HG02943 (cell line): Measurements from ENCODE around the gene PRKCE.

ENCODE experiments used
- ATAC-seq: cut with Tn5 transposase; IDR thresholded peaks from one replicate; pipeline ENCODE4 v1.9.1; 2021; ENCODE audit warnings: mild to moderate bottlenecking, low read depth, moderate library complexity; ENCODE audit not compliant: unreplicated experiment

Gene PRKCE

DNA sequence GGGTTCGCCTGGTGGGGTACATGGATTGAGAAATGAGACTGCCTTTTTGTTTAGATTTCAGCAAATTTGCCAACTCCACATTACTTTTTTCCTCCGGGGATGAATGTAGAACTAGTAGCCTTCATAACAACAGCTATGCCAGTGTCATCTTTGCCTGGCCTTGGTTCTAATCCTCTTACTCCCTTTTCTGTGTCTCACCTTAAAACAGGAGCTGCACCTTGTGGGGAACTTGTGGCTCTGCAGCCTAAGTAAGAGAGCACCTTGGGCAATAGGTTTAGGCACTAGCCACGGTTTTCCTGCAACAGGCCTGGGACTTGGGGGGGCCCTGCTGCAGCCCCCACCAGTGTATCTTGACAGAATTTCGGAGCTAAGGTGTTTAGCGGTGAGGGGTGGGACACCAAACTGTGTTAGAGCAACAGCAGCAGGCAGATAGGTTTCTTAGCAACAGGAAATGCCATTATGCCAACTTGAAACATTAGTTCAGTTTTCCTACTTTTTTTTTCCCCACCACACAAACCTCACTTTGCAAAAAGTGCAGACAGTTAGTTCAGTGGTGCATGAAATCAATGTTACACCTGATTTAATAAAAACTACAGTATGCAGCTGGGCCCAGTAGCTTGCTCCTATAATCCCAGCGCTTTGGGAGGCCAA, 173.7 kb downstream of the PRKCE start:
- no peak for ATAC-seq

DNA sequence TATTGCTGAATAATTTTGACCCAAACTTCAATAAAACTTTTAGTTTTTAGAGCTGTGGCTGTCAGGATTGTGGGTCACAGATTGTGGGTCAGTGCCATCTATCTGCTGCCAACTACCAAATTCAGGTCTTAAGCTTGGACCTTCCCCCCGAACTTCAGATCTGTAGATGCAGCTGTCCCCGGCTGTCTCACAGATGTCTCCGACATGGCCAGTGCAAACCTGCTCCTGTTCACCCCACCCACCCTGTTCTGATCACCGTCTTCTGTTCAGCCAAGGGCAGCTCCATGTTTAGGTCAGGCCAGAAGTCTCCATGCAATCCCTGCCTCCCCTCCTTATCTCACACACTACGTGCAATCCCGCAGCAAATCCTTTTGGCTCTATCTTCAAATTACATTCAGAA, 175.0 kb downstream of the PRKCE start:
- no peak for ATAC-seq

DNA sequence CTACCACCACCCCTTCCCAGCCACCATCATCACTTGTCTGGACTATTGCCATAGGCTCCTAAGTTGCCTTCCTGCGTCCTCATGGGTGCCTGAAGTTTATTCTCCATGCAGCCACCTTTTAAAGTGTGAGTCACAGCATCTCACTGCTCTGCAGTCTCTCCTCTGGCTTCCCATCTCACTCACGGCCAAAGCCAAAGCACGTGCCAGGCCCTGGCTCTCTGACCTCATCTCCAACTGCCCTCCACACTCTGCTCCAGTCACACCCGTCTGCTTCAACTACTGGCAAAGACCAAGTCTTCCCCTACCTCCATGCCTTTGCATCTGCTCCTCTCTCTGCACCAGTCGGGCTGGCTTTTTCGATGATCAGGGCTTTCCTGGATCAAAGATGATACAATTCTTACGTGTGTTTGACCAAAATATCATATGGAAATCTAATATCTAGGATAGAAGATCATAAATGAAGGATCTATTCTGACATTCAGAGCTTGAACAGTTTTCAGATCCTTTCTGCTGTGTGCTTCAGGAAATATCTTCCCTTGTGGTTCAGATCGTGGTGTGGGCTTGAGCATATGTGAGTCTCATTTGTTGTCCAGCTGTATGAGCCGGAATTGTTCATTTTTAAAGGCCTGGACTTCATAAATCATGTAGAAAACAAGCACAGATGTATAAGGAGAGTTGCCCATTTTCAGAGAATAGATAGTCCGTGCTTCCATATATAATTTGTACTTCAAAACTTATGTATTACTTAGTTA, 175.6 kb downstream of the PRKCE start:
- ATAC-seq, result no peak

DNA sequence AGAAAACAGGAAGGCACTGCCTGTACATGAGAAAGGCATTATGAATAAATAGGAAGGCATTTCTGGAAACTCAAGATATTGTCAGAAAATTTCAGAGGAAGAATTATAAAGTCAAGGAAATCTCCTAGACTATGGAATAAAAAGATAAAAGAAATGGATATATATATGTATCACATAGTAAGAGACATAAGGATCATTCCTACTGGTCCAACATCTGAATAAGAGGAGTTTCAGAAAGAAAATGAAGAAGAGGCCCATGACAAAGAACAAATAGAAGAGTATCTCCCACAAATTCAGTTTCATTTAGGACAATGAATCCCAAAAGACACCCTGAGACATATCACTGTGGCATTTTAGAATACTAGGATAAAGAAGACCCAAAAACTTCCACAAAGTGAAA, 178.8 kb downstream of the PRKCE start:
- ATAC-seq, result no peak

DNA sequence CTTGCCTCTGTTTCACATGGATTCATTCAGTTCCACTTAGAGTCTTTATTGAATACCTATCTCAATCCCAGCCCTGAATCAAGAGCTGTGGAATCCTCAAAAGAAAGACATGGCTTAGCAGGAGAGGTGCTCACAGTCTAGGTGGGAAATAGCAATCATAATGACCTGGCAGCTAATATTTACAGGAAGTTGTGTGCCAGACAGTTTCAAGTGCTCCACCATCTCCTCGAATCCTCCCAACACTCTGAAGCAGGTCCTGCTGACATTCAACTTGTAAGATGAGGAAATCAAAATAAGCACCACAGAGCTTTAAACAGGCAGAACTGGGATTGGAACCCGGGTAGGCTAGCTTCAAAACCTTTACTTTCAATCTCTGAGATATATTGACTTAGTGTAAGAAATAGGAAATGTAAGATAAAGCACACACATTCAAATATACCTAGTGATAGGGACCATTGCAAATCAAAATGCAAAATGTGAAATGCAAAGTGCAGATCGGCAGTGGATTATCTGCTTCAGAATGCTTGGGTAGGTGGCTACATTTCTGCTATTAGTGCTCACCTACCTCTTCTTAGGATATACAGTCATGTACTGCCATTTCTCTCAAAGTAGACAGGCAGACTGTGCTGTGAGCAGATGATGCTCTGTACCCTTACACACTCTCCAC, 182.0 kb downstream of the PRKCE start:
- no peak for ATAC-seq

DNA sequence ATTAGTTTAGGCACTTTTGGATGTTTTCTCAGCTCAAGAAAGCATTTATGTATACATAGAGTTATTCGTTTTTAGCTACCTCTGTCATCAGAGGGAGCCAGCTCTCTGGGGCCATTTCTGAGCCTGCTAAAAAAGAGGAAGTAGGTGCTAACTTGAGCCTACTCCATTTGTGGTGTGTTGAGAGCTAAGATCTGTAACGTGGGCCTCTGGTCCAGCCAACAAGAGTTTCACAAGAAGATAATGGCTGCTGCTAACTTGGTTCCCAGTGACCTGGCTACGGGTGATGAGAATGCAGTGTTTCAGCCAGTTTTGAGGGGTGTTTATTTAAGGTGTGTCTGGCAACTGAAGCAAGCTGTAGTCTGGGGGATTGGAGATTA, 182.5 kb downstream of the PRKCE start:
- ATAC-seq, result no peak

DNA sequence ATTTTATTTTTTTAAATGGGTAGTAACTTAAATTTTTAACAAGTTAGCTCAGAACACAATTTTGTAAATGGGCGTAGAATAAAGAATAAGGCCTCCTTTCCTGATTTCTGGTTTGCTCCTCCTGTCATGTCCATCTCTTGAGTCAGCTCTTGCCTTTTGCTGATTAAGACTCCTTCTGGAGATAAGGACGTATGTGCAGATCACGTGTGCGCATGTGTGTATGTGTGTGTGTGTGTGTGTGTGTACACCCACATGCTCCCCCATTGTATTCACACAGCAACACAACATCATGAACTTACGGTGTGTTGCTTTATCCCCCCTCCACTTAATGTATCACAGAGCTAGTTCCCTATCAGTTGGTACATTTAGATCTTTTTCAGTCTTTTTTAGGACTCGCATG, 182.9 kb downstream of the PRKCE start:
- no peak for ATAC-seq

DNA sequence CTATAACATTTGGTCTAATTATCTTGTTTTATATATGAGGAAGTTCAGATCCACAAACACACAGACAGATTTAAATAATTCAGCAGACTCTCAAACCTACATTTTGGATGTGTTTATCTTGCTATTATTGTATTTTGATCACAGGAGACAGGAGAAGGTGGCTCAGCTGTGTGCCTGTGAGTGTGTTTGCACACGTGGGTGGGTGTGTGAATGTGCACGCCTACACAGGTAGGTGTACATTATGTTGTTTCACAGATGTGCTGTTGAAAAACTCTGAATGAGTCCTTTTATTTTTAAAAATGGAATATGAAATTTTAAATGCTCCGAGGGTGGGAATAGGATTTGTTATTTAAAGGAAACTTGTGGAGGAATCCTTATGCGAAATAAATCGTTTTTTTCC, 183.4 kb downstream of the PRKCE start:
- no peak for ATAC-seq

DNA sequence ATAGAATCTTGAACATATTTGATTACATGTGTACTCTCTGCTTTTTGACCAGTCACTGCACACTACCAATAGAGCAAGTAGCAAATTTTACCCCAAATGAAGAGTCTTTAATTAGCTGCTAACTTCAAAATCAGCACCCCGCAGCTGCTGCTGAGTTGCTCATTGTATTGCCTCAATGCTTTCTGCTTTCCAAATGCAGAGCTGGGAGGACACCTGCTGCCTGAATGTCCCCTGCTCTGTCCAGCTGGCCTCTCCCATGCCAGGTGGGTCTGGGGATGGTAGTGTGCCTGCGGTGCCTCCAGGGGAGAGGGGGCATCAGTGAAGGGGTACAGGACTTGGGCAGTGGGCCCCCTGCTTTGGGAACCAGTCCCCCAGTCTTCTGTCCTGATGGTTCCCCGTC, 184.8 kb downstream of the PRKCE start:
- no peak for ATAC-seq

DNA sequence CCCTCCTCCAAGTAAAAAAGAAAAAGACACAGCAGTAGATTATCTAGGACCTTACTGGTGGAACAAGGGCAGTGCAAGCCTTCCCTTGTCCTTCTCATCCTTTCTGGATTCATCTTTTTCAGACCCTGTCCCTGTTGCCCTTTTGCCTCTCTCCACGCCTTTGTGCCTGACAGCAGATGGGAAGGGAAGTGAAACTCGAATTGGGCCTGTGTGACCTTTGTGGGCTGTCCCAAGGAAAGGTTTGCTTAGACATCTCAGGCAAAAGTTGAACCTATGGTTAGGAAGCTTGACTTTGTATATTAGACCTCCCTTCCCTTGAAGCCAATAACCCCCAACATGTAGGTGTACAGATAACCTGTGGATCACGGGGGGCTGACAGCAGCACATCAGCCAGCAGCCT, 185.3 kb downstream of the PRKCE start:
- no peak for ATAC-seq

DNA sequence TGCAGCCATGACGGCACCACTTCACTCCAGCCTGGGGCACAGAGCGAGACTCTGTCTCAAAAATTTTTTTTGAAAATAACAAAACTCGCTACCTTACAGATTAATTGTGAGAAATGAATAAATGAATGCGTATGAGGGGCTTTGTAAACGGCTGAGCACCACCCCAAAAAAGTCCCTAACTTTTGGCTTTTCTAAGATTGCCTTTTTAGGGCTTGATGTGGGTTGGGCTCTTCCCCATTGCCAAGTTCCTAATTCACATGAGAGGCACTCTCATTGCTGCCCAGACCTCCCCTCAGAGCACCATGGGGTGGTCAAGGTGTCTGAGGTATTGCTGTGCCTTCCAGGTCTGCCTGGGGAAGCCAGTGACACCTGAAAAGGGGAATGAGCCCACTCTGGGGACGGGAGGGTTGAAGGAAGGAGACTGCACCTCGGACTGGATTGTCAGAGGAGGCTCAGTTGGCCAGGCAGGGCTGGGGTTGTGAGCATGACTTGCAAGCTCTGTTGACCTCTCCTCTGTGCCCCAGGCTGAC, 186.4 kb downstream of the PRKCE start:
- no peak for ATAC-seq

DNA sequence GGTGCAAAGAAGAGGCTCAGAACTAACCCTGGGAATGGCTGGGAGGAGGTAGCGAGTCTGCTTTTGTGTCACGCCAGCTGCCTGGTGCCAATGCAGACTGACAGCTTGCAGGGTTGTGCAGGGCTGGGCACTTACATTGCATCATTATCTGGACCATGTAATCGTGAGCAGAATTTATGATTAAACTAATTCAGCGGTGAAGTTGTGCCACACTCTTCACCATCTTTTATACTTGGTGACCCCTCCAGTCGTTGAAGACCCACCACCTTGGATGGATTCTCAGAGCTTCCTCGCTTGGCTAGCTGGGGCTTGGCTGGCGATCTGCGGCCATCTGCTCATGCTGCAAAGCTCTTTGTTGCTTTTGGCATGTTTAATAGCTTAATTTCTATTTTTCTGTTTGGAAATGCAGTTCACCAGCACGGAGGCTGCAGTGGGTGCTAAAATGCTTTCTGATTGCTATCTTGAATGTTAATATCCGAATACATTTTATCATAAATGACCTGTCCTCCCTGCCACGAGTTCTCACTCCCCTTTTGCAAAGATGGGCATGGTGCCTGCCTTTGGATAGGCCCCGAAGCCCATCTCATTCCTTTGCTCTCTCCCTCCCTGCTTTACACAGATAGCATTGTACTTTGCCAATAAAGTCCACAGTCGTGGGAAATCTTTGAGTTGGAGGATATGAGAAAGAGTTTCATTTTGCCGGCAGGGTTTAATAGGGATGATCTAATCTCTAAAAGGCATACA, 188.2 kb downstream of the PRKCE start:
- no peak for ATAC-seq

DNA sequence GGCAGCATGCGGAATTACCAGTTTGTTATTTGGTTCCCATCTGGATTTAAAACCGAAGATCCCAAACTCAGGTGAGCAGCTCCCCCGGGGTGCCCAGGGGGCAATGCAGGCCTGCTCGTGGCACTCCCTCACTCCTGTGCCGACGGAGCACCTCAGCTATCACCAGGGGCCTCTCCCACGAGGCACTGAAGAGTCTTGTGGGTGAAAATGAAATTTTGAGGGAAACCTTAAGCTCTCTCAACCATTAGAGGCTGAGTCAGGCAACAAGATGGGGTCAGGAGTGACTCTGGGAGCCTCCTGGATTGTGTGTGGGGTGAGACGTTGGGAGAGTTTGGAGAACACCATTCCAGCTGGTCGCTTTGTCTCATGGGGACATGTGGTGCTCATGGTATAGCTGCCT, 189.0 kb downstream of the PRKCE start:
- no peak for ATAC-seq

DNA sequence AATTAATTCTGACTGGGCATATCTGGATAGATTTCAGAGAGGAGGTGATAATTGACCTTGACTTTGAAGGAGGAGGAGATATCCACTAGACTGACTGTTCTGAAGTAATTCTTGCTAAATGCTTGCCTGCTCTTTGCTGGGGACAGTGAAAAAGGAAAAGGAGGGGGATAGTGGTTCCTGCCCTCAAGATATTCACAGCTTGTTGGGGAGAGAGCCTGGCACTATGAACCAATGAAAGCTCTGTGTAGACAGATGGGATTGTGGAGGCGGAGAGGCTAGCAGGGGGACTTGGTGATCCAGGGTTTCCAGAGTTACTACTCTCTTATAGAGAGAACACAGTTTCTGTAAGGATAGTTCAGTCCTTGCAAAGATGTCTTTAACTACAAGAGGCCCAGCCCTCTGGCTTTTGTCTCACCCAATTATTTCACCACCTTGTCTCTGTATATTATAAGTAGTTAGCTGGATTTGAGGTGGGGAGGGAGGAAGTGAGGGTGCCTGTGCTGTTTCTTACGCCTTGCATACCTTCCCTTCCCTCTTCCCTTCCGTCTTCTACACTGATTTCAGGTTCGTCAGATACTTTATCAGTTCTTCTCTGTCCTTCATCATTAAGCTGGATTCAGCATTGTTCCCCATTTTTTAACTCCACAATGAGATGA, 190.4 kb downstream of the PRKCE start:
- no peak for ATAC-seq

DNA sequence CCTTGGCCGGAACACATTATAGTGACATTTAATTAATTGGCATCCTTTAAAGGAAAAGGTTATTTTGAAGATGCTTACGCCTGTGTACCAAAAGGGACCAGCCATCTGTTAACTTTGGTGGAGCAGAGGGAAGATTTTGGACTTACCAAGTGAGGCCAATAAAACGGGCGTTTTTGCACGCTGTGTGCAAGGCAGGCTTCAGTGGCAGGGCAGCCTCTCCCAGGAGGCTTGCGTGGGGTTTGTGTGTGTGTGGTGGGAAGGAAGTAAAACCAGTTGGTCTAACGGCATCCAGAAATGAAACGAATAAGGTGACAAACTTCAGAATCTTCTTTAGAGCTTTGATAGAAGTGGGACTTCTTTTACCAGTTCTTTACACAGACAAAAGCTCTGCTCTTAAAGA, 191.7 kb downstream of the PRKCE start:
- ATAC-seq, result no peak

DNA sequence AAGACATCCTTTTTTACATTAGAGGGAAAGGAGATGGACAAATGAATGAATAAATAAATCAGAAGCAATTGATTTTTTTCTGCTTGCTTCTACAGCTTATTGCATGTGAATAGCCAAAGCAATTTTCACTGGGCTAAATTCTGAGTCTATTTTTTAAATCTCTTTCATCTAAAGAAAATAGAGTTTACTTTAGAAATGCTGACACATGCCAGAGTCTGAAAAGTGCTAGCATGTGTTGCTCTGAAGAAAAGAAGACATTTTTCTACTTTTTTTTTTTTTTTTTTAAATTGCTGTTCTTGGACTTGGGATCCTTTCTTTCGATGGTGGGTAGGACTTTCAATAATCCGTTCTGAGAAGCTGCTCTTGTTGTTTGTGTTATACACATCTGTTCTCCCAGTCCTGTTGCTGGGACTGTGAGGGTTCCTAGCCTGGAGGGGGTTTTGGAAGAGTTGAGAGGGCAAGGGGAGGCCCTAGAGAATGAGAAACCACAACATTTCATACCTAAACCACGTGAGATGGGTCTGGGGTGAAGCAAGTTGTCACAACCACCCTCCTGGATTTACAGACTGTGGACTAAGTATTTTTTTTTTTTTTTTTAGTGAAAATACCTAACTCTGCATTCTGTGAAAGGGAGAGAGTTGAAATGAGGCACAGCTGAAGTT, 193.5 kb downstream of the PRKCE start:
- ATAC-seq, result no peak

DNA sequence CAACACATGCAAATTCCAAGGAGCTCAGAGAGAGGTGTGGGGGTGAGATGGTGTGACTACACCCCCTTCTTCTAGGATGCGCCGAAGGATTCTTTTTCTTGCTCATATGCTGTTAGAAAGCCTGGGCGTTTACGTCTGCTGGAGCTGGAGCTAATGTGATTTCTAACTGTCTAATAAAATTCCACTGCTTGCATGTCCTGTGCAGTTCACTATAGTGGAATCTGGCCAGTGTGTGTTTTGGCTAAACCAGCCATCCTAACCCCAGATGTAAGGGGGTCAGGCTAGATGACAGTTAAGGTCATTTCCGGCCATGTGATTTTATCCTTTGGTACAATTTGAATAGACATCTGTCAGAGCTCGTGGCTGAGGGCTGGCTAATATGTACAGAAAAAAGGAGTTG, 194.1 kb downstream of the PRKCE start:
- ATAC-seq, result no peak

DNA sequence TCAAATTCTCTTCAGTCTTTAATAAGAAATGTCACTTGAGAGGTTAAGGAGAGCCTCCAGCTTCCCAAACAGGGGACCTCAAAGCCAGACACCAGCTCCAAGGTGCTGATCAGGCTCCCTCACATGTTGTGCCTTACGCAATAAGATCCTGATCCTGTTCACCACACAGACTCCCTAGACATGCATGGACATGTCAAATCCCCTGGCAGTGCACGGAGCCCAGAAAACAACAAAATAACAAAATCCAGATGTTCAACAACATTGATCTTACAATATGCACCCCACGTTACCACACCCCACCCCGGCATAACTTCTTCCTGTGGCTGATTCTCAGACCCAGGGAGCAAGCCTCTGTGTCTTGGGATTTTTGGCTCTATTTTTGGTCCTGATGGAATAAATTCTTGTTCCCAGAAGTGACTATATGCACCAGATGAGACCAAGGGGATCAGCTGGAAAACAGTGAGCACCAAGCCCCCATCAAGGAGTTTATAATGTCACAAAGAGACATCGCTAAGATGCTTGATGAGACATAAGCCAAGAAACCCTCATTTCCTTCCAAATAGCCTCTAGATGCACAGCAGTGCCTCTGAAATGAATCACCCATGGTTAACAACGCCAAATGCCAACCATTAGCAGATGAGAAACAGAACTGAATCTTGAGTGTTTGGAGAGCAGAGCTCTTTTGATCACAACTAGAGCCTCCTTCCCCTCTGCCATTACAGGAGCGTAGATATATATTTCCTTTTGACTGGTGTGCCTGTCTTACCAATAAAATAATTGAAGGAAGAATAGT, 198.2 kb downstream of the PRKCE start:
- no peak for ATAC-seq

DNA sequence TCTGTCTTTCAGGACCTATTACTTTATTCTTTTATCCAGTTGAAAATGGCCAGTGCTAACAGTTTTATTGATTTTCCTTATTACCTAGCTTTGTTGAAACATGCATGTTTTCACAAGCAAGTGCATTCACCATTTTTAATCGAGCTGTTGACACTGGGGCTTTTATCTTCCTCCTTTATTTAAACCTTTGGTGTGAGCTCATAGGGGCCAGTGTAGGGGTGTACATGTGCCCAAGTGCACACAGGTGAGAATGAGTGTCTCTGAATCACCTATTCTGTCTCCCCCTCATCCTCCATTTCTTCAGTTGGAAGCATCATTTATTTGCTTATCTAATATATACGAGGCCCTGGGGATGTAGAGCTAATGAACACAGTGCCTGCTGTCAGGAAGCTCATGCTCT, 199.1 kb downstream of the PRKCE start:
- ATAC-seq, result no peak
